Measurements from ENCODE around the gene RALB.

- no peak for TF ChIP-seq CTCF (IDR thresholded peaks at IDR 0.05)
- no peak for TF ChIP-seq POLR2A (IDR thresholded peaks at IDR 0.05)
- TF ChIP-seq EP300 (IDR thresholded peaks at IDR 0.05): no peak
- TF ChIP-seq POLR2AphosphoS5 (IDR thresholded peaks at IDR 0.05): no peak
Measured at GRCh38 chr2:120279708-120280107, 27.1 kb downstream of the RALB start.
